ENCODE measurements around the gene PEX10.

Gene PEX10

GRCh38 chr1:2403273-2403672 lies 9.1 kb downstream of the PEX10 start:
- DNase-seq, result no peak

- no peak for DNase-seq
Observed at GRCh38 chr1:2402420-2402819, 9.9 kb downstream of the PEX10 start.

- DNase-seq, result no peak
Observed at GRCh38 chr1:2400950-2401649, 11.3 kb downstream of the PEX10 start.

- DNase-seq, result no peak
Observed at GRCh38 chr1:2400576-2400909, 11.8 kb downstream of the PEX10 start.

GRCh38 chr1:2399890-2400575 lies 12.3 kb downstream of the PEX10 start:
- DNase-seq, result no peak

- DNase-seq, result no peak
Observed at GRCh38 chr1:2398871-2399270, 13.5 kb downstream of the PEX10 start.

GRCh38 chr1:2397007-2397679 lies 15.2 kb downstream of the PEX10 start:
- DNase-seq, result no peak

GRCh38 chr1:2396476-2396875 lies 15.9 kb downstream of the PEX10 start:
- DNase-seq, result no peak

GRCh38 chr1:2396059-2396458 lies 16.3 kb downstream of the PEX10 start:
- DNase-seq, result no peak

GRCh38 chr1:2395245-2395644 lies 17.1 kb downstream of the PEX10 start:
- no peak for DNase-seq

- DNase-seq, result no peak
Observed at GRCh38 chr1:2394761-2395160, 17.6 kb downstream of the PEX10 start.

GRCh38 chr1:2394220-2394619 lies 18.1 kb downstream of the PEX10 start:
- DNase-seq, result no peak

- no peak for DNase-seq
Observed at GRCh38 chr1:2393471-2393877, 18.9 kb downstream of the PEX10 start.

- DNase-seq, result no peak
Observed at GRCh38 chr1:2392686-2393085, 19.7 kb downstream of the PEX10 start.

- no peak for DNase-seq
Observed at GRCh38 chr1:2391931-2392509, 20.3 kb downstream of the PEX10 start.

GRCh38 chr1:2391041-2391930 lies 21.1 kb downstream of the PEX10 start, which contains the start of the genes MORN1 and RER1:
Gene MORN1 (minus strand): TSS chr1:2391554. CDS start chr1:2391533, 21 bp downstream.
Gene RER1 (plus strand): TSS chr1:2391841. CDS start chr1:2395791, 3,950 bp downstream.
- peak; percentile 97 to 98 for DNase-seq

- no peak for DNase-seq
Observed at GRCh38 chr1:2389644-2390043, 22.7 kb downstream of the PEX10 start.

GRCh38 chr1:2388004-2388913 lies 24.1 kb downstream of the PEX10 start:
- DNase-seq, result no peak

- no peak for DNase-seq
Observed at GRCh38 chr1:2386636-2387611, 25.4 kb downstream of the PEX10 start.

- DNase-seq, result no peak
Observed at GRCh38 chr1:2385606-2386280, 26.6 kb downstream of the PEX10 start.
